ENCODE results near the gene DCUN1D4. TPM values are rescaled to one million over a fixed set of nuclear protein-coding genes. Genes with fewer than 3 reads are reported as not detected.
"Not testable (repeated sequence)": the region's sequence is repeated elsewhere in the genome, so short reads cannot be mapped to it uniquely, and the experiment has no call there.

DCUN1D4 gene
- total RNA-seq, 1 donor from 2014 or later: 29.5 TPM

DNA sequence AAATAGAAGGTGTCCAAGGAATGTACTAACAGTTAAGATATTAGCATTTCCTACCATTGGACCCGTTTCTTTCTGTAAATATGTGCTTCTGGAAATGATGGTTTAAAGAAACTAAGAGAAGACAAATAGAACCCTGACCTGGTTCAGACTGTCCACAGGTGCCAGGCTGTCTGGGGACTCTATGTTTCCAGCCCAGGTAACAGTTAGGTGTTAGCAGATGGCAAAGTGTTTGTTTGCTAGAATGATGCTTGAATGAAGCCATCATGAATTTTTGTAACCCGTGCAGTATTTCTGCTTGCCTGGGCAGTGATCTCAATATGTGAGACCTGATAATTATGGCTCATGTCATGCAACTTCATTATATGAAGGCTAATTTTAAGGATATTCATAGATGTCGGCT, 89.7 kb downstream of the DCUN1D4 start:
- intact Hi-C loops (cut with DNase I): no loop called here
- no peaks in the 10 kb centered on the region for H3K27me3 ChIP-seq
- TF ChIP-seq CTCF (IDR thresholded peaks at IDR 0.05): no peak
- no peaks in the 10 kb centered on the region for H3K9me3 ChIP-seq
- H3K36me3 ChIP-seq: no peaks in the 10 kb centered on the region
- H3K4me3 ChIP-seq: no peak overlapping the region
- no peak overlapping the region for H3K27ac ChIP-seq
- H3K4me1 ChIP-seq: peaks cover 2 to 10% of the 10 kb centered on the region in 2 donors
- no peak for DNase-seq (ENCODE audit: low spot score in 2 of 2)

DNA sequence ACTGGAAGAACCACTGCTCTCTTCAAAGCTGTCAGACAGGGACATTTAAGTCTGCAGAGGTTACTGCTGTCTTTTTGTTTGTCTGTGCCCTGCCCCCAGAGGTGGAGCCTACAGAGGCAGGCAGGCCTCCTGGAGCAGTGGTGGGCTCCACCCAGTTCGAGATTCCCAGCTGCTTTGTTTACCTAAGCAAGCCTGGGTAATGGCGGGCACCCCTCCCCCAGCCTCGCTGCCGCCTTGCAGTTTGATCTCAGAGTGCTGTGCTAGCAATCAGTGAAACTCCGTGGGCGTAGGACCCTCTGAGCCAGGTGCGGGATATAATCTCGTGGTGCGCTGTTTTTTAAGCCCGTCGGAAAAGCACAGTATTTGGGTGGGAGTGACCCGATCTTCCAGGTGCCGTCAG, 97.5 kb downstream of the DCUN1D4 start:
- H3K36me3 ChIP-seq; H3K9me3 ChIP-seq; H3K27me3 ChIP-seq; DNase-seq (ENCODE audit: low spot score in 2 of 2); intact Hi-C loops (cut with DNase I); H3K4me3 ChIP-seq; H3K27ac ChIP-seq; H3K4me1 ChIP-seq: not testable (repeated sequence)

DNA sequence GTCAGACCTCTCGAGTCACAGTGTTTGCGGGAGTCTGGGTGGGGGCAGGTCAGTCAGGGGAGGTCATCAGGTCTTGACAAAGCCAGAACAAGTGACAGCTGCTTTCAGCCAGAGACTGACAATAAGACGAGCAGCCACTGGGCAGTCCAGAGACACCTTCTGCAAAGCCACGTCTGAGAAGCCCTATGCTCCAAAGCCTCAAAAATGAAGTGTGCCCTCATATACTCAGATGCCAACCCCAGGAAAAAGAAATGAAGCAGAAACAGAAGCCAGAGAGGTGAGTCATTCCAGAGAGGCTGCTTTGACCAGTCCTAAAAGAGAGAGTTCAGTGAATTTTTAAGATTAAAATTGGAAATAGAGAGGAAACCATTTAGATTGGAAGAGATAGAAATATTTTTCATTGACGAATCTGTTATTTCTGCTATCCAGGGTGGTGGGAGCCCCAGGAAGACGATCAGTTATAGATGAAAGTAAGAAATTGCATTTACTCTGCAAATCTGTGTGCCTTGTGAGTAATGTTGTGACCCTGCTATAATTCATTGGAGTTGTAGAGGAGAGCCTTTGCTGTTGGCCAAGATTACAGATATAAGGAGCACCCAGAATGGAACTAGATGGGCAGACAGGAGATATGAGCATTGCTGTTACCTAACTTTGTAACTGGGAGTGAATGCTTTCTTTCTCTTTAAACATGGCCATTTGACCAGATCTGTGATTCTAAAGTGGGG, 99.3 kb downstream of the DCUN1D4 start:
- Histone ChIP-seq H3K27me3 (no peaks in the 10 kb centered on the region), H3K4me1 (peaks cover 0 to 5% of the 10 kb centered on the region in 2 donors), H3K27ac (no peak overlapping the region), H3K9me3 (no peaks in the 10 kb centered on the region), H3K36me3 (no peaks in the 10 kb centered on the region), H3K4me3 (no peak overlapping the region)
- no peak for TF ChIP-seq CTCF (IDR thresholded peaks at IDR 0.05)
- intact Hi-C loops (cut with DNase I): no loop called here
- no peak for DNase-seq (ENCODE audit: low spot score in 2 of 2)

- TF ChIP-seq CTCF (IDR thresholded peaks at IDR 0.05): no peak
- no peaks in the 10 kb centered on the region for H3K36me3 ChIP-seq
- intact Hi-C loops (cut with DNase I): no loop called here
- H3K27ac ChIP-seq: no peak overlapping the region
- DNase-seq (ENCODE audit: low spot score in 2 of 2): no peak
- peaks cover 0 to 5% of the 10 kb centered on the region in 2 donors for H3K4me1 ChIP-seq
- no peaks in the 10 kb centered on the region for H3K9me3 ChIP-seq
- no peaks in the 10 kb centered on the region for H3K27me3 ChIP-seq
- H3K4me3 ChIP-seq: no peak overlapping the region
Observed at GRCh38 chr4:51942833-51943215, 99.9 kb downstream of the DCUN1D4 start.

- TF ChIP-seq CTCF (IDR thresholded peaks at IDR 0.05): no peak
Observed at GRCh38 chr4:51943221-51943620, 100.3 kb downstream of the DCUN1D4 start.

GRCh38 chr4:51958199-51958968, 115.4 kb downstream of the DCUN1D4 start:
- Histone ChIP-seq H3K4me1 (no peaks in the 10 kb centered on the region), H3K27ac (no peak overlapping the region), H3K9me3 (no peaks in the 10 kb centered on the region), H3K4me3 (no peak overlapping the region), H3K36me3 (no peaks in the 10 kb centered on the region), H3K27me3 (no peaks in the 10 kb centered on the region)
- TF ChIP-seq CTCF (IDR thresholded peaks at IDR 0.05): no peak
- DNase-seq (ENCODE audit: low spot score in 2 of 2): no peak
- intact Hi-C loops (cut with DNase I): no loop called here

More at GRCh38 chr4:51943221-51943620, 100.3 kb downstream of the DCUN1D4 start:
- H3K27me3 ChIP-seq: no peaks in the 10 kb centered on the region
- no peak overlapping the region for H3K27ac ChIP-seq
- no peak for DNase-seq (ENCODE audit: low spot score in 2 of 2)
- intact Hi-C loops (cut with DNase I): no loop called here
- H3K4me1 ChIP-seq: peaks cover 0 to 5% of the 10 kb centered on the region in 2 donors
- no peaks in the 10 kb centered on the region for H3K36me3 ChIP-seq
- H3K4me3 ChIP-seq: no peak overlapping the region
- H3K9me3 ChIP-seq: no peaks in the 10 kb centered on the region

Measured in ascending aorta (tissue), 2 donors.